Loucy (cell line): Measurements from ENCODE around the gene GLOD5.

Experiments used
- H2AFZ ChIP-seq: fragments of 200-600 bp; sonication (generic); 2 replicates; pipeline ENCODE4 v1.6.0; 2016; ENCODE audit warnings: antibody characterized with exemption, mild to moderate bottlenecking, low read length, moderate library complexity
- H3F3A ChIP-seq: fragments of 200-600 bp; 2 replicates; pipeline ENCODE4 v1.6.0; 2016; ENCODE audit warnings: antibody characterized with exemption, low read depth, mild to moderate bottlenecking
- H3K27me3 ChIP-seq: fragments of 200-600 bp; sonication (generic); 2 replicates; pipeline ENCODE4 v1.6.1; 2014; ENCODE audit warnings: low read length, mild to moderate bottlenecking; ENCODE audit not compliant: insufficient read depth, poor library complexity, severe bottlenecking
- H3K36me3 ChIP-seq: fragments of 200-600 bp; sonication (generic); 2 replicates; pipeline ENCODE4 v1.6.1; 2016; ENCODE audit warnings: low read length; ENCODE audit not compliant: insufficient read depth
- H3K4me1 ChIP-seq: fragments of 200-600 bp; sonication (generic); 2 replicates; pipeline ENCODE4 v1.5.1; 2014; ENCODE audit warnings: low read length, mild to moderate bottlenecking; ENCODE audit not compliant: insufficient read depth, poor library complexity, severe bottlenecking
- H3K4me2 ChIP-seq: fragments of 200-600 bp; sonication (generic); 2 replicates; pipeline ENCODE4 v1.6.0; 2014; ENCODE audit warnings: antibody characterized with exemption, low read length, low read depth, mild to moderate bottlenecking; ENCODE audit not compliant: poor library complexity, severe bottlenecking
- H3K4me3 ChIP-seq: fragments of 200-600 bp; sonication (generic); 2 replicates; pipeline ENCODE4 v1.5.1; 2014; ENCODE audit warnings: low read length, mild to moderate bottlenecking, mixed read lengths; ENCODE audit not compliant: poor library complexity, severe bottlenecking
- H3K79me2 ChIP-seq: fragments of 200-600 bp; sonication (generic); 2 replicates; pipeline ENCODE4 v1.6.1; 2014; ENCODE audit warnings: low read length; ENCODE audit not compliant: insufficient read depth
- H3K9ac ChIP-seq: fragments of 200-600 bp; sonication (generic); 2 replicates; pipeline ENCODE4 v1.6.0; 2014; ENCODE audit warnings: mild to moderate bottlenecking, low read depth, low read length, moderate library complexity; ENCODE audit not compliant: poor library complexity, severe bottlenecking
- H3K9me2 ChIP-seq: fragments of 200-600 bp; sonication (generic); replicated peaks from 2 replicates; pipeline ENCODE4 v1.6.1; 2016; ENCODE audit warnings: low read depth, low read length, mixed read lengths
- H3K9me3 ChIP-seq: fragments of 200-600 bp; sonication (generic); 2 replicates; pipeline ENCODE4 v1.6.1; 2014; ENCODE audit warnings: mild to moderate bottlenecking, antibody characterized with exemption, low read length, low read depth; ENCODE audit not compliant: insufficient read depth
- H4K20me1 ChIP-seq: fragments of 200-600 bp; sonication (generic); 2 replicates; pipeline ENCODE4 v1.6.0; 2014; ENCODE audit warnings: antibody characterized with exemption, low read length, mild to moderate bottlenecking; ENCODE audit not compliant: insufficient read depth, poor library complexity, severe bottlenecking
- EZH2phosphoT487 ChIP-seq: fragments of 200-600 bp; IDR thresholded peaks from 2 replicates; pipeline ENCODE4 v1.6.1; 2018; ENCODE audit warnings: antibody characterized with exemption, mild to moderate bottlenecking, moderate library complexity, borderline replicate concordance
- TF ChIP-seq, protein P1 (sequence below): fragments of 200-600 bp; sonication (generic); conservative IDR thresholded peaks from 2 replicates; pipeline ENCODE4 v1.5.1; 2014; ENCODE audit warnings: mild to moderate bottlenecking, antibody characterized with exemption, low read length

The GLOD5 gene

DNA sequence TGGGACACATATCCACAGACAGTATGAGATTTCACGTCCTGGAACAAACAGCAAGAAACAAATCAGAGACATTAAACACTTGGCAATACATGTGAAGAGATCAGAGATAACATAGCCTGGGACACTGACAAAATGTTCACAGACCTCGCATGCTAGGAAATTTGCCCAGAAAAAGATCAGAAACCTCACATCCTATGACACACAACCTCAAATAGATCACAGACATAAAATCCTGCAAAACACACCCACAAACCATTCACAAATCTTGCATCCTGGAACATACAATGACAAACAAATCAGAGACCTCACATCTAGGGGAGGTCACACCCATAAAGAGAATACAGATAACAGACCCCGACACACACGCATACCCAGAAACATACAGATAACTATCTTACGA is 47.0 kb upstream of the GLOD5 start:
- Histone ChIP-seq H2AFZ (no peak overlapping the region), H3F3A (no peaks in the 10 kb centered on the region), H3K36me3 (no peaks in the 10 kb centered on the region), H3K9me3 (no peaks in the 10 kb centered on the region), H3K79me2 (no peaks in the 10 kb centered on the region), H3K27me3 (no peaks in the 10 kb centered on the region), H4K20me1 (no peaks in the 10 kb centered on the region), H3K4me1 (no peaks in the 10 kb centered on the region), H3K9me2 (no peaks in the 10 kb centered on the region), H3K4me3 (no peak overlapping the region), H3K9ac (no peak overlapping the region), H3K4me2 (no peak overlapping the region)
- TF ChIP-seq EZH2phosphoT487 = no peak
- TF ChIP-seq, protein P1, sequence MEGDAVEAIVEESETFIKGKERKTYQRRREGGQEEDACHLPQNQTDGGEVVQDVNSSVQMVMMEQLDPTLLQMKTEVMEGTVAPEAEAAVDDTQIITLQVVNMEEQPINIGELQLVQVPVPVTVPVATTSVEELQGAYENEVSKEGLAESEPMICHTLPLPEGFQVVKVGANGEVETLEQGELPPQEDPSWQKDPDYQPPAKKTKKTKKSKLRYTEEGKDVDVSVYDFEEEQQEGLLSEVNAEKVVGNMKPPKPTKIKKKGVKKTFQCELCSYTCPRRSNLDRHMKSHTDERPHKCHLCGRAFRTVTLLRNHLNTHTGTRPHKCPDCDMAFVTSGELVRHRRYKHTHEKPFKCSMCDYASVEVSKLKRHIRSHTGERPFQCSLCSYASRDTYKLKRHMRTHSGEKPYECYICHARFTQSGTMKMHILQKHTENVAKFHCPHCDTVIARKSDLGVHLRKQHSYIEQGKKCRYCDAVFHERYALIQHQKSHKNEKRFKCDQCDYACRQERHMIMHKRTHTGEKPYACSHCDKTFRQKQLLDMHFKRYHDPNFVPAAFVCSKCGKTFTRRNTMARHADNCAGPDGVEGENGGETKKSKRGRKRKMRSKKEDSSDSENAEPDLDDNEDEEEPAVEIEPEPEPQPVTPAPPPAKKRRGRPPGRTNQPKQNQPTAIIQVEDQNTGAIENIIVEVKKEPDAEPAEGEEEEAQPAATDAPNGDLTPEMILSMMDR = no peak

DNA sequence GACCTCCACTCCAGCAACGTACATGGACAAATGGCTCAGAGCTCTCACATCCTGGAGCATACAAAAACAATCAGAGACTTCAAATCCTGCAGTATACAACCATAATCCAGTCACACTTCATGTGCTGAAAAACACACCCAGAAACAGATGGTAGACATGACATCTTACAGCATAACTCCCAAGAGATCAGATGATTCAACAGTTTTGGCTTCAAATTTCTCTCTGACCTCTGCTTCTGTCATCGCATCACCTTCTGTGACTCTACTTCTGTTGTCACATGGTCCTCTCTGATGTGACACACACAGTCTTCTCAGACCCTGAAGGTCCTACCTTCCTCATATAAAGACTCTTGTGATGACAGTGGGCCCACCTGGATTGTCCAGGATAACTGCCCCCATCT is 46.5 kb upstream of the GLOD5 start:
- H3K4me2 ChIP-seq = no peak overlapping the region
- H3K9me2 ChIP-seq = no peaks in the 10 kb centered on the region
- TF ChIP-seq EZH2phosphoT487 = no peak
- TF ChIP-seq, protein P1 = no peak
- peaks cover under 1% of the 10 kb centered on the region for H3K4me1 ChIP-seq
- no peak overlapping the region for H2AFZ ChIP-seq
- H4K20me1 ChIP-seq = no peaks in the 10 kb centered on the region
- no peaks in the 10 kb centered on the region for H3K79me2 ChIP-seq
- no peaks in the 10 kb centered on the region for H3K9me3 ChIP-seq
- no peaks in the 10 kb centered on the region for H3K36me3 ChIP-seq
- no peak overlapping the region for H3K4me3 ChIP-seq
- no peaks in the 10 kb centered on the region for H3K27me3 ChIP-seq
- H3F3A ChIP-seq = no peaks in the 10 kb centered on the region
- H3K9ac ChIP-seq = no peak overlapping the region

DNA sequence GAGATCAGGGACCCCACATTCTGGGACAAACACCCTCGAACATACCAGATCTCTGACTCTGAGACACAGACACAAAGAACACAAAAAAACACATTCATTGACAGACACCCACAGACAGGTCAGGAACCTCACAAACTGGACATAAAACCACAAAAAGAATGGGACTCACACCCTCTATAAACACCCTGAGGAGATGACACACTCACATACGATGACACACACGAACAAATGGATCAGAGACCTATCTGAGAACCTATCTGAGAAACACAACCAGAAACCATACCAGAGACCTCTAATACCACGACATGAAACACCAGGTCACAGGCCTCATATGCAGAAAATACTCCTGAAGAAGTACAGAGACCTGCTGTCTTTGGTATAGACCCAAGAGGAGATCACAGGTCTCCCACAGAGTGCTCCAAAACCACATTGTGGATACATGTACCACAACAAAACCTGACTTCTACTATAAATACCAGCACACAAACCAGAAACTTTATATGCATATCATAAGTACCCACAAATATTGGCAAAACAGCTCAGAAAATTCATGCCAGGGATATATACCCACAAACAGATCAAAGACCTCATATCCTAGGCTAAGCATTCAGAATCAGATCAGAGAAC is 45.6 kb upstream of the GLOD5 start:
- no peaks in the 10 kb centered on the region for H3K27me3 ChIP-seq
- H3K4me1 ChIP-seq = peaks cover 5% of the 10 kb centered on the region
- no peaks in the 10 kb centered on the region for H3F3A ChIP-seq
- no peak overlapping the region for H3K4me3 ChIP-seq
- no peaks in the 10 kb centered on the region for H3K9me3 ChIP-seq
- no peaks in the 10 kb centered on the region for H3K79me2 ChIP-seq
- H3K9ac ChIP-seq = no peak overlapping the region
- no peak overlapping the region for H3K4me2 ChIP-seq
- no peaks in the 10 kb centered on the region for H3K36me3 ChIP-seq
- TF ChIP-seq EZH2phosphoT487 = no peak
- TF ChIP-seq, protein P1 = no peak
- no peaks in the 10 kb centered on the region for H3K9me2 ChIP-seq
- no peak overlapping the region for H2AFZ ChIP-seq
- H4K20me1 ChIP-seq = no peaks in the 10 kb centered on the region
